CD4-positive, alpha-beta T cell treated with Interferon gamma for 1 hour (primary cell): ENCODE data around the gene UBR4.
A peak's percentile ranks its signal among the peaks of the same experiment; 100 is the strongest.

Source experiments
- DNase-seq: peaks from one replicate; pipeline ENCODE4 v3.0.0-alpha.2; 2020

UBR4 gene

DNA sequence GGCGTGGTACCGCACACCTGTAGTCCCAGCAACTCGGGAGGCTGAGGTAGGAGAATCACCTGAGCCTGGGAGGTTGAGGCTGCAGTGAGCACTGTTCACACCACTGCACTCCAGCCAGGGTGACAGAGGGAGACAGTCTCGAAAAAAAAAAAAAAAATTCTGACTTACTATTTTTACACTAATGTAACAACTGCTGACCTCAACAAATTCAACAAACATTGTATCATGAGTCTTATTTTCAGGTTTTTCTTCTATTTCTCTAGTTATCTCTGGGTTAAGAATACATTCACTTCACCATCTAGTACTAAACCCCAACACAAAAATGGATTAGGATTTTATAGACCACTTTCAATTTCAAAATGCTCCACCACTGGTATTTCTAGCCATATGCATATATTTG is 72.9 kb downstream of the UBR4 start:
- DNase-seq = no peak

DNA sequence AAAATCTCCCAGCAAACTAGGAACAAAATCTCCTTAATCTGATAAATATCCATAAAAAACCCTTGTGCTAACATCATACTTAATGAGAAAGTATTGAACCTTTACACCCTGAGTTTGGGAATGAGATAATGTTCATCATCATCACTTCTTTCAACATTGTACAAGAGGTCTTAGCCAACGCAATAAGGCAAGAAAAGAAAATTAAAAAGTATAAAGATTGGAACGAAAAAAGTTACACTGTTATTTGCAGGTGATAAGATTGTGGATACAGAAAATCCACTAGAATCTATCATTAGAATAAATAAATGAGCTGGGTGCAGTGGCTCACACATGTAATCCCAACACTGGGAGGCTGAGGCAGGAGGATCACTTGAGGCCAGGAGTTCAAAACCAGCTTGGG is 76.7 kb downstream of the UBR4 start:
- DNase-seq = no peak

GRCh38 chr1:19130468-19130867 is 79.6 kb downstream of the UBR4 start:
- DNase-seq = no peak

DNA sequence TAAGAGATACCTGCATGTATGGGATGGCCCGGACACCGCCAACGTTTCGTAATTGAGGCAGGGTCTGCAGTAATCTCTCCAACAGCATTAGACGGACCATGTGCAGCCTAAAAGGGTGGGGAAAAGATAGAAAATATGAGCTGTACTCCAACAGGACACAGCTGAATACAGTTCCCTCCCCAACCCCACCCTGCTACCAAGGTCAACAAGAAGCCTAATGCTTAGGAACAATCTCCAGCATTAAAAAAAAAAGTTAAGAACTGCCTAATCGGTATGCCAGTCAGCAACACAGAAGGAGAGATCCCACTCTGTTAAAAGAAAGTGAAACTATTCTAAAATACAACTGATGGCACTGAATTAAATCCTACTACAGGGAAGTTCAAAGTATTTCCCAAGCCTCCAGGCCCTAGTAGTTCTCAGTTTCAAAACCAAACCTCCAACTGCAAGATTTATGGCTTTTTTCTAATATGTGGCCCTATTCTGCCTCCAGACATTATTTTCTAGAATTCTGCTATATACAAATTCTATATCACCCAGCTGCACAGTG is 81.0 kb downstream of the UBR4 start:
- no peak for DNase-seq

- DNase-seq = no peak
These were observed 85.8 kb downstream of the UBR4 start for GRCh38 chr1:19124273-19124672.

- DNase-seq = peak; percentile 7
These were observed 86.2 kb downstream of the UBR4 start for GRCh38 chr1:19123837-19124236.

DNA sequence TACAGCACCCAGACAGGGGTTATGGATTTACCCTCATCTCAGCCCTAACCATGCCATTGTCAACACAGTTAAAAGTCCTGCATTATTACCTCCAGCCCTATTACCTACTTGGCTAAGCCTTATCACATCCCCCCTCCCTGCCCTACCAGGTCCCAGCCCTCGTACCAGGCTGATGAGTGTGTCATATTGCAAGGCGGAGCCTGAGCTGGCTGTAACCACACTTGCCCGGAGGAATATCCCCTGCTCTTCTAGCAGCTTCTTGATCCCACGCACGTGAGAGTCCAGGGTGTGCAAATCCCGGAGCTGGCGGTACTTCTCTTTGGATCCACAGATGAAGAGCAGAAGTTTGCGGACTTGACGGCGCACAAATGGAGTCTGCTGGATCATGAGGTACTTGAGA is 87.4 kb downstream of the UBR4 start:
- DNase-seq = no peak

DNA sequence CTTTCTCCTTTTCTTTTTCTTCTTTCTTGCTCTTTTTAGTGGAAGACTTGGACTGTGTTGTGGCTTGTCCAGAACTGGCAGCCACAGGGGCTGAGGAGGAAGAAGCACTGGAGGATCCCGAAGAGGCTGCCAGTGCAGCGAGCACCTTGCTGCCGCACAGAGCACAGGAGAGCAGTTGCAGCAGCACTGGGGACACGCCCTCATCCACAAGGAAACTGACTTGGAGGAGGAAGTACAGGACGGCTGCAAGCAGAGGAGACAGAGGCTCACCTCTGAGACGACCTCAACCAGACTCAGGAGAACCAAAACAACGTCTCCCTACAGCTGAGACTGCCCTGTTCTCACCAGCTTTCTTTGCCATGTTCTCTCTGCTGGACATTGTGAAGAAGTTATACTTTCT is 88.9 kb downstream of the UBR4 start:
- no peak for DNase-seq

DNA sequence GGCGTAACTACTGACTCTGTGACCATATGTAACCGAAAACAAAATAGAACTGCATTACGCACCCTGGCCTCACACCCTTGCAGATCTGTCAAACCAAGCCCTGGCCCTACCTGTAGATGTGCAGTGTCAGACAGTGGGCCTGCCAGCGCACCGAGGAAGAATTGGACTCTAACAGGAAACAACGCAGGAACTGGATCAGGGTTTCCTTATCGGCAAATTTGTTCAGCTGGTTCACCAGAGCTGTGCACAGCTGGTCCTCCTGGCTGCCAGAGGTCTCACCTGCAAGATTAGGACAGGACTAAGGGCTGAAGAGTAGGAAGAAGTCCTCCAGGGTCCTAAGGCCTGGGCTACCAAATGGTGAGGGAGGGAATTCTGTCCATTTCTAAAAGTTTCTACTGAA is 90.0 kb downstream of the UBR4 start:
- no peak for DNase-seq

- DNase-seq = no peak
These were observed 94.8 kb downstream of the UBR4 start for GRCh38 chr1:19115082-19115808.

DNA sequence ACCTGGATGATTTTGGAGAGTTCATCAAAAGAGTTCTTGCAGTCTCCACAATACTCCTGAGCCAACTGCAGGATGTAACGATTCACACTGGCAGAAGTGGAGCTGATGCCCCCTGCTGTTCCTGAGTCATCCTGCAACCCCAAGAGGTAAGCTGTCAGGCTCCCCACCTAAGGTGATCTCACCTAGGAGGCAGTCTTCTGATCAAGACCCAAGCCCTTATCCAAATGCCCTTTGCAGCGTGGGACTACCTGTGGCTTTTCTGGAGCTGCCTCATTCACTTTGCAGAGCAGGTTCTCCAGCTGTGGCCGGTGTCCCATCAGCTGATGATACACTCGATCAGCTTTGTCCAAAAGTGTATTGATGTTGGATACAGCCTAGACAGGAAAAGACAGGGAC is 96.4 kb downstream of the UBR4 start:
- DNase-seq = no peak

GRCh38 chr1:19112891-19113696 is 97.0 kb downstream of the UBR4 start:
- no peak for DNase-seq

- no peak for DNase-seq
These were observed 99.7 kb downstream of the UBR4 start for GRCh38 chr1:19110257-19110927.

DNA sequence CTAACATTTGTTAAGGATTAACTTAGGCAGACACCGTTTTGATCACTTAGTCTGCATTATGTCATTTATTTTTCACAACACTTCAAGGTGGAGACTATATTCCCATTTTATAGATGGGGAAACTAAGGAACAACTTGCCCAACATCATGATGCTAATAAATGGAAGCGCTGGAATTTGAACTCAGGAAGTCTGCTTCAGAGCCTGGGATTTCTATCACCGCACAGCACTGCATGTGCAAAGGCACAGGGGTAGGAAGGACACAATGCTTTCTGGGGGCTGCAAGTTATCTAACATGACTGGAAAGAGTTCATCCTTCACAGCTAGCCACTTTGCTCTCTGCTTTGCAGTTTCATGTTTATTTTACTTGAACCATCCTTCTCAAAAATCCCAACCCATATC is 100.5 kb downstream of the UBR4 start:
- DNase-seq = no peak

- DNase-seq = no peak
These were observed 108.8 kb downstream of the UBR4 start for GRCh38 chr1:19101244-19101643.

- no peak for DNase-seq
These were observed 110.0 kb downstream of the UBR4 start for GRCh38 chr1:19100028-19100427.

DNA sequence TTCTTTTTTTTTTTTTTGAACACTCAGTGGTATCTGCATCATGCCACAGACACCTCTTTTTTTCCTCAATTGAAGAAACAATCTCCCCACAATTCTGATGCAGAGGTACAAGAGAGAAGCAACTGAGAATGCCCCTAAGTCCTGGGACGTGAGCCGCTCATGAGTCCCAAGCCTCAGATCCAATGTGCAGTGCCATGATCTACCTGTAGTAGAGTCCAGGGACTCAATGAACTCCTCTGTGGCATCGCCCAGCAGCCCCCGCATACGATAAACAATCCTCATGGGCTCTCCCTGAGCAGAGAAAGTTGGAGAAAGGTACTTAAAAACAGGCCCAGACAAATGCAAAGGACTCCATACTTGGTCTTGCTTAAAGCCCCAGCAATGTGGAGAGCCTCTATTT is 113.1 kb downstream of the UBR4 start:
- DNase-seq = no peak

DNA sequence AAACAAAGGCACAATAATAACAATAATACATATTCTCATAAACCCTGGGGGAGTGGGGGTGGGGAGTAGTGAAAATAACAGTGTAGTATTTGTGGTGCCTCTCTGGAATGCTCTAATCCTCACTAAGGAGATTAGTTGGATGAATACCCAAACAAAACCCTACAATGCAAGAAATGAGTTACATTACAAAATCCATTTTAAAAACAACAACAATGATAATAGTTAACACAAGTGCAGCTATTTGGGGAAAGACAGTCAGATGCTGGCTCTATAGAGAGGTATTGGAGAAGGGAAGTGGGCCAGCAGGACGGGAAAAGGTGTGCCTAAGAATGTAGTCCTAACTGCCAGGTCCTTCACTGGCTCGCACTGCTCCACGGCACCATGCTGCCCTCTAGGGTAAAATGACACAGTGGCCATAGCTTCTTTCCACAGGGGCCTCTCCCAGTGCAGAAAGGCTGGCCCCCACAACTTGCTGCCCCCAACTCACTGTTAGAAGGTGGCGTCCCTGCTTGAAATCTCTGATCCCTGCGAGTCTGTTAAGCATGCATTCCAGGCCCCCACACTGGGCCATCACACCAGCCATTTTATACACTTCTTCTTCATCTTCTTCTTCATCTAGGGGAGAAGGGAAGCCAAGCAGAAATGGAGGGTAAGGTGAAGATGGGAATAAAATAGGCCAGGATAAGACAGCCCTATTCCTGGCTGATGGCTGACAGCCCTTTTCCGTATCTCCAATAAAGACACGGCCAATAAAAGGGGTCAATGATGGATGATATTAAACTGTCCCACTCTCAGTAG is 113.8 kb downstream of the UBR4 start:
- DNase-seq = no peak

DNA sequence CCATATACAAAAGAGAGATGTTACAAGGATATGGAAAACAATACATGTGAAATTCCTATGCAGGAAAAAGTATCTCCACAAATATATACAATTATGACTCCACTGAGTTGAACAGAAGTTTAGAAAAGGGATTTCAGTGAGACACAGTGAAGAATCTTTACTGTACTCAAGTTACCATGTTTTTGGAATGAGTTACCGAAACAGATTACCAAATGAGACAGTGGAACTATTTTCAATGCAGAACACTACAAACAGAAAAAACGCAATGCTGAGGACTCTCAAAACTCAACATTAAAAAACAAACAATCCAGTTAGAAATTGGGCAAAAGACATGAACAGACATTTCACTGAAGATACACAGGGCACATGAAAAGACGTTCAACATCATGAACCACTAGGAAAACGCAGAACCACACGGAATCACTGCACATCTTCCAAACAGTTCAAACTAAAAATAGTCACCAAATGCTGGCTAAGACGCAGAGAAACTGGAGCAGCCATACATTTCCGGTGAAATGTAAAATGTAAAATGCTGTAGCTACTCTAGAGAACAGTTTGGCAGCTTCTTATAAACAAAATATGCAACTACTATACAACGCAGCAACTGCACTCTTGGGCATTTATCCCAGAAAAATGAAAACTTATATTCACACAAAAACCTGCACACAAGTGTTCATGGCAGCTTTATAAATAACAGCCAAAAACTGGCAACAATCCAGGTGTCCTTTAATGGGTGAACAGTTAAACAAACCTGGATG is 118.7 kb downstream of the UBR4 start:
- no peak for DNase-seq

DNA sequence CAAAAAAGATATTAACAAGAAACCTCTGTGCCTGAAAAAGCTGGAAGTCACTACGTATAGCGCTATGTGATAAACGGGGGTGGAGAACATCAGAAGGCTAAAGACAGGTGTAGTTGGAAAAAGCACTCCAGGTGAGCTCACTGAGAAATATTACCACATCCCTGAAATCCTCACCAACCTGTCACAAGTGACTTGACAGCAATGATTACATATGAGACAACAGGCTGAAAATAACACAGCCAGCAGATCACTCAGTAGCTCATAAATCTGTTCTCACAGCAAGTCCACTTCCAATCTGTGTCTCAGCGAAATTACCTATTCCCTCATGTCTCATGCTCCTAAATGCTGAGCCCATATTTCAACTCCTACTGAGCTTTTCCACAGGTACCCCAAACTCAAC is 120.5 kb downstream of the UBR4 start:
- DNase-seq = no peak

DNA sequence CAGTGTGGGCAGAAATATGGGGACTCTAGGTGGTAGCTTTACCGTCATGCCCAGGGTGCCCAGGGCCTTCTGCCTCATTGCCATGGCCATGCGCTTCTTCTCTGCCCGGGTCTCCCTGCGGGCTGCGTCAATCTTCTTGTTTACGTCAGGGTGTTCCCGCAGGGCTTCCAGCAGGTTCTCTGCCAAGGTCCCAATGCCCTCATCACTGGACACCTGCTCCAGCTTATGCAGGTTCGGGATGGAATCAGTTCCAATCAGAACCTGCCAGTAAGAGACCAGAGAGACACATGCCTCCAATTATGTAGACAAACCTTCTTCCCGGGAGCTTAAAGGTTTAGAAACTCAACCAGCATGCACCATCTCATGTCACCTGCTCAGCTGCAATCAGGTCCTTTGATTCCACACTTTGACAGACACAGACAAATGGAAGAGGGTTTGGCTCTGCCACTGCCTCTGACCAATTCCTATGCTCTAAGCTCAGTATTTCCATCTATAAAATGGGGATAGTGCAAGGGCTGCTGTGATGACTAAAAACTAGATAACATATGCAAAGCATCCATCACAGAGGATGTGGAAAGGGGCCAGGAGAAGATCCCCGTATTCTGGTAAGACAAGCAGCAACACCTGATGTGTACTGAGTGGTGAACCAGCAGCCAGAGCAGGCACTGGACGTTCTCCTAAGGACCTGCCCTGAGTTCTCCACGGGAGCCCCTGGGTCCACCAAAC is 121.2 kb downstream of the UBR4 start:
- DNase-seq = no peak
